Smooth muscle cell of the brain vasculature (primary cell): ENCODE data around the gene CCL21.

Source experiments
- DNase-seq: peaks from one replicate; pipeline ENCODE4 v3.0.0-alpha.2; 2012; ENCODE audit warnings: low read depth, low spot score

CCL21 gene

GRCh38 chr9:34709196-34709978, 549 bp downstream of the CCL21 start:
- no peak for DNase-seq

DNA sequence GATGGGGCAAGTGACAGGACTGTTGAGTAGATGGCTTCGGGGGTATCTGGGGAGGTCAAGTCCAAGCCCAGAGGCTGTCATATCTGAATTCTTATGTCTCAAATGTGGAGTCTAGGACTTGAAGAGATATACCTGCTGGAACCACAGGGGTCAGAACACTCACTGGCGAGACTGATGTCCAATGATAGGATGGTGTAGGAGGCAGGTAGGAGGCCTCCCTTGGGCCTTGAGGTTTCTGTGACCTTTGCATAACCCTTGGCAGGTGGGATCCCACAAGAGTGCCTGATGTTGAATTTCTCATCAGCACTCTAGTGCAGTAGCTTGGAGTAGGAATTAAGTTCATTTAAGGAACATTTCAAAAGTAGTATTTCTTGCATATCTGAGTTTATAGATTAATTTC, 2.8 kb downstream of the CCL21 start:
- DNase-seq: no peak

GRCh38 chr9:34701769-34702736, 7.9 kb downstream of the CCL21 start:
- peak; percentile 59 for DNase-seq

DNA sequence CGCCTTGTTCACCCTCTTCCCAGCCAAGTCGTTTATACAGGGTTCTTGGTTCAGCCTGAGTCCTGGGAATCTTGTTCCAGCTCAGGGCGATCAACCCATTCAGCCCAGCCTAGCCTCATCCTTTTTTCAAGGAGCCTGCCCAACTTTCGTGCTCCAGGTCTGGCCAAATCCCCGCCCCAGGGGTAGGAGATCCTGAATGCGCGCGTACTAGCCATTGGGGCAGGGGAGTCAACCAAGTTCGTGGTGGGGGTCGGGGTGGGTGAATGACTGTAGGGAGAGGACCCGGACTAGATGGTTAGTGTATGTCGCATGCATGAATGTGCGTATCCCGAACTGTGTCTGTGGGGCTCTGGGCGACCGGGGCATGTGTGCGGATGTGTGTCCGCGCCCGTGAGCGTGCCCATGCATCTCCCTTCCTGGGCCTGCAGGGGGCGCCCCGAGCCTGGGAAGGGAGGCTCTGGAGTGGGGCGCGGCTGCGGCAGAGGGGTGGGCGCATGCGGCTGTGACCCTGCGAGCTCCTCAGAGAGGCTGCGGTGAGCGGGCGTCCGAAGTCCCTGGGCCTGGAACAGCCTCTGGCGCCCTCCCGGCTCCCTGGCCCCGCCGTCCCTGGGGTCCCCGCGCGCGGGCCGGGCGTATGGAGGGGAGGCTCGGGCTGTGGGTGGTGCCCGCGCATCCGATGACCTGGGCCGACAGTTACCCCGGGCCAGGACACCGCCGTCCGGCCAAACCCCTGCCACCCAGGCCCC, 8.7 kb downstream of the CCL21 start:
- DNase-seq: peak; percentile 7

- no peak for DNase-seq
These were observed 15.1 kb downstream of the CCL21 start for GRCh38 chr9:34694811-34695210.

DNA sequence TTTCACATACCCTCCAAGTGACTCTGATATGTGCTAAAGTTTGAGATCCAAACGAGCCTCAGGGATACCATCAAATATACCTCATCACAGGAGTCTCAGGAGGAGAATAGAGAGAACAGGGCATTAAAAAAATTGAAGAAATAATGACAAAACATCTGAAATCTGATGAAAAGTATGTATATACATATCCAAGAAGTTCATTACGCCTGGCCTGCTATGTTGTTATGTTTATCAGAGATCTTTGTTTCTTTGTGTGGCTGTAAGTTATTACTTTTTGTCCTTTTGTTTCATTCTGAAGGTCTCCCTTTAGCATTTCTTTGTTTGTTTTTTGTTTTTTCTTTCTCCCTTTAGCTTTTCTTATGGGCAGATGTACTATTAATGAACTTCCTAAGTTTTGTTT, 16.4 kb downstream of the CCL21 start:
- DNase-seq: no peak

- no peak for DNase-seq
These were observed 18.0 kb downstream of the CCL21 start for GRCh38 chr9:34691936-34692315.

DNA sequence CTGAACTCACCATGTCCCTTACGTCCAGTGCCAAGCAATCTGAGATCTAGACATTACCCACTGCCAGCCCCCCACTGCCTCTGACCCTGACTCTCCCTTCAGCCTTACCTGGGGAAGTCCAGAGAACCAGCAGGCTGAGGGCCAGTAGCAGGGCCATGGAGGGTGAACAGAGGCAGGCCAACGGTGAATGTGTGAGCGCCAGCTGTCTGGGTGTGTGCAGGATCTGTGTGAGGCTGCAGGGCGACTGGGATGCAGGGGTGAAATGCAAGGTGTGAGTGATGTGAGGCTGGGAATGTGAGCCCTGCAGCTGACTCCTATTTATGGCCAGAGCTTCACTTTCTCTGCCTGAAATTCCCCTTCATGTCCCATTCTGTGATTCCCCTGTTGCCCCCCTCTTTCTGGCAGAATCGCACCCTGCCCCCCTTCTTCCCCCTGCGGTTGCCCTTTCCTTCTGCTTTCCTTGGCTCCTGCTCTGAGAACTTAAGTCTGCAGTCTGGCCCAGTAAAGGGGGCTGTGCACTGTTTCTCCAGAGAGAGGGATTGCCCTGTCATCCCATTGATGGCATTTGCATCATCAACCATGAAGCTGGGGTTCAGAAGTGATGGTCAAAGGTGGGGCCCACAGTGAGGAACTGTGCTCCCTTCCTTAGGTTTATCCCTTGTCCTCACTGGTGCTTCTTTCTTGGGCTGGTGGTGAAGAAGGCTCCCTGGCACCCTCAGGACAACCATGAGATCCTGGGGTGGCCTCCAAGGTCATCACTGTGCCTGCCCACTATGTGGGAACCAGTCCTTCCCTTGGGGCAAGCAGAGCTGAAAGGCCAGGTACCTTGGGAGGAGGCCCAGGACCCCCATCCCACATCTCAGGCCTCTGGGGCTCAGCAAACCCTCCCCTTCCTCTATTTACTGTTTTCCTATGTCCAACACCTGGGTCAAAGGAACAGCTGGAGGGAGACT, 18.7 kb downstream of the CCL21 start, which contains the start of gene CCL19:
Gene CCL19, minus strand, starts transcription at position 294 of the 953 bp plus-strand sequence. Its CDS starts 137 bp downstream, at position 157.
- DNase-seq: no peak

GRCh38 chr9:34689512-34689911, 20.4 kb downstream of the CCL21 start:
- no peak for DNase-seq

DNA sequence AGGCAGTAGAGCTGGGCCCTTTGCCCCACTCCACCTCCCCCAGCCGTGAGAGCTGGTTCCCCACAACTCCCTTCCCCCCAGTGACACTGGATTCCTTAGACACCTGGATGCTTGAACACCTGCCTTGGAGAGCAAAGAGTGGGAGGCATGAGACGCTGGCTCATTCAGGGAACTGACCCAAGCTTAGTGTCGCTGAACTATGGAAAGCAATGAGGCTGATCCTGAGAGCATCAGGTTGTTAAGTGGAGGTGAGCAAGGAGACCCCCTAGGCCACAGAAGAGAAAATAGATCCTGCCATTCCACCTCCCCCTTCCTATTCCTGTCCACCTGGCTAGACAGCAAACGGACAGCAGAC, 20.8 kb downstream of the CCL21 start:
- DNase-seq: no peak

DNA sequence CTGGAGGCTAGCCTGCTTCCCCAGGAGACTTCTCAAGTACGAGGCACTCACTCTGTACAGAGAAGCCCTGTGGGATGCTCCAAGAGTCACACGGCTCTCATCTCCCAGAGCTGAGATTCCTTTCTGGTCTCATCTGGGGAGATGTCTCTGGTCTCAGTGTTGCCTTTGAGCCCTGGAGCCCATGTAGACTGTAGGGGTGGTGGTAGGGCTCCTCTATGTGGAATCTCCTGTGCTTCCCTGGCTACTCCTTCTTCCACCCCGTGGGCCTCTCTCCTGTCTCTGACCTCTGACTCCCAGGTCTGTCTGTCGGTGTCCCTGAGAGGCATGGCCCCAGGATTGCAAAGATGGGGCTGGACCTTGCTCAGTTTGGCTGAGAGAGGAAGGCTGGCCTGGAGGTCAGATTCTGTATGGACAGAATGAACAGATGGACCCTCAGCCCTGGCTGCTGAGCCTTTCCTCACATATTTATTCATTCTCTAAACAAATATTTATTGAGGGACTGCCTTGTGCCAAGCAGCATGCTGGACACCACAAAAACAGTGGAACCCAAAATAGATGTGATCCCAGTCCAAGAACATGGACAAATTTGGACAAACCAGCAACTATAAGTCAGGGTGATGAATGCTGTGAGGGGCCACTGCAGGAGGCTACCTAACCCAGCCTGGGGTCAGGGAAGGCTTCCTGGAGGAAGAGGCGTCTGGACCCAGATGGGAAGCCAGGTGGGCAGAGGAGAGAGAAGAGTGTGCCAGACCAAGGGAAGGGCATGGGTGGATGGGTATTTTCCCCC, 21.4 kb downstream of the CCL21 start:
- DNase-seq: no peak

GRCh38 chr9:34687276-34688030, 22.5 kb downstream of the CCL21 start:
- no peak for DNase-seq

DNA sequence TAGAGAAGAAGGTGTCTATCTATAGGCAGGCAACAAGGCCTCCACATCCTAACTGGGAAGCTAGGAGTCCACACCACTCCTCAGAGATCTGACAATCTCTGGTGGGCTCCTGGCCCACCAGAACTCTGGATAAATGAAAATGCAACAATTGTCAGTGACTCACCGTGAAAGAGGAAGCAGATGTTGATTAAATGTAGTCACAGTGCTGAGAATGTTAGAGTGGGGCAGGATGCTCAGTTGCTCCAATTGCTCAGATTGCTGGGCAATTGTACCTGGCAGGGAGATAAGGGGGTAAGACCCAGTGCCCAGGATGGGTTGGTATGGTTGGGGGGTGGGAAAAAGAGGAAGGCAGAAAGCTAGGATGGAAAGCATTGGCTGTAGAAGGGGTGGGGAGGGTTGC, 23.2 kb downstream of the CCL21 start:
- DNase-seq: no peak

DNA sequence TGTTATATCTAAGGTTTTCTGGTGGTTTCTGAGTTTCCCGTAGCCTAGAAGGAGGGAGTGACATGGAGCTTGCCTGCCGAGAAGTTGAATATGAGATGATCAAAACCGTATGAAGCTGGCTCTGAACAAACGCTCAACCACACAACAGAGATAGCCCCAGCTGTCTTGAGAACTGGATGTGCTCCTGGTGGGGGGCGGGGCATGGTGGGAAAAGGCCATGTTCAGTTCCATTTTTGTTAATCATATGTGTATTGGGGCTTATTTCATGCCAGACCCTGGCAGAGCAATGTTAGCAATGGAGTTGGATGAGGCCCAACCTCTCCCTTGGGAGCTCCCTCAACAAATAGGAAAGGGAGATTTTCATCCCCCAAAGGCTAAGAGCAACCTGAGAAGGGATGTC, 23.7 kb downstream of the CCL21 start:
- no peak for DNase-seq

GRCh38 chr9:34685591-34685990, 24.3 kb downstream of the CCL21 start:
- no peak for DNase-seq

DNA sequence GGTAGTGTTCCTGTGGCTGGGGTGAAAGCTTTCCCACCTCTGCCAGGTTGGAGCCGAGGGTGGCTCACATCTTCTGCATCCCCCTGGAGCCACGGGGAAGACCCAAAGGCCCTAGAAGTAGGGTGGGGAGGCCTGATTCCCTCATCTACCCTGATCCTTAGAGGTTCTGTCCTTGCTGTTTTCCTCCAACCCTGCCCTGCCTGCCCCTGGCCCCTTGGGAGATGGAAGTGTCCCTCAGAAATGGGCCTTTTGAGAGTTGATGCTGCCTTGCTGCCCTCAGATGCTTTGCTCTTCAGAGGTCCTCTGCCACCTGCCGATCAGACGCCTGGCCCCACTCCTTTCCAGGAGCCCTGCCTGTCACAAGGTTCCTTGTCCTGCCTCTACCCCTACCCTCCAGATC, 25.1 kb downstream of the CCL21 start:
- no peak for DNase-seq

GRCh38 chr9:34684145-34684544, 25.8 kb downstream of the CCL21 start:
- DNase-seq: no peak

GRCh38 chr9:34675869-34676268, 34.1 kb downstream of the CCL21 start:
- DNase-seq: no peak

- no peak for DNase-seq
These were observed 34.8 kb downstream of the CCL21 start for GRCh38 chr9:34675048-34675714.
